ENCODE data around the gene THSD8.

THSD8 gene

GRCh38 chr19:12788682-12789097 lies 13.2 kb upstream of the THSD8 start:
- in situ Hi-C loops (cut with HindIII; ENCODE audit: low sequenced_read_pairs): no loop called here
- TF ChIP-seq CTCF (IDR thresholded peaks at IDR 0.05; ENCODE audit: low read depth, low read length): peak; percentile 2
- H3K4me3 ChIP-seq (ENCODE audit: low read depth, low read length): no peak overlapping the region
- peak; percentile 66 for DNase-seq (ENCODE audit: low read depth, low spot score)

GRCh38 chr19:12789098-12789903 lies 12.6 kb upstream of the THSD8 start:
- peak overlapping the region; percentile 21 for H3K4me3 ChIP-seq (ENCODE audit: low read depth, low read length)
- DNase-seq (ENCODE audit: low read depth, low spot score): peak; percentile 50
- TF ChIP-seq CTCF (IDR thresholded peaks at IDR 0.05; ENCODE audit: low read depth, low read length): no peak
- in situ Hi-C loops (cut with HindIII; ENCODE audit: low sequenced_read_pairs): no loop called here

- in situ Hi-C loops (cut with HindIII; ENCODE audit: low sequenced_read_pairs): no loop called here
- peak overlapping the region; percentile 99 for H3K4me3 ChIP-seq (ENCODE audit: low read depth, low read length)
- DNase-seq (ENCODE audit: low read depth, low spot score): peak; percentile 98
- TF ChIP-seq CTCF (IDR thresholded peaks at IDR 0.05; ENCODE audit: low read depth, low read length): no peak
These were observed 11.8 kb upstream of the THSD8 start for GRCh38 chr19:12789904-12790619.

GRCh38 chr19:12790628-12791344 lies 11.1 kb upstream of the THSD8 start:
- H3K4me3 ChIP-seq (ENCODE audit: low read depth, low read length): peak overlapping the region; percentile 99
- in situ Hi-C loops (cut with HindIII; ENCODE audit: low sequenced_read_pairs): no loop called here
- no peak for DNase-seq (ENCODE audit: low read depth, low spot score)
- no peak for TF ChIP-seq CTCF (IDR thresholded peaks at IDR 0.05; ENCODE audit: low read depth, low read length)

GRCh38 chr19:12791345-12792050 lies 10.4 kb upstream of the THSD8 start, which contains the start of gene JUNB:
Gene JUNB (plus strand): TSS chr19:12791486. CDS start chr19:12791772, 286 bp downstream.
- peak within 1 kb of the TSS; percentile 99 for H3K4me3 ChIP-seq (ENCODE audit: low read depth, low read length)
- in situ Hi-C loops (cut with HindIII; ENCODE audit: low sequenced_read_pairs): no loop called here
- no peak for TF ChIP-seq CTCF (IDR thresholded peaks at IDR 0.05; ENCODE audit: low read depth, low read length)
- DNase-seq (ENCODE audit: low read depth, low spot score): peak; percentile 98
